ENCODE measurements around the gene USP30. TPM values are rescaled to one million over a fixed set of nuclear protein-coding genes. Genes with fewer than 3 reads are reported as not detected.

Gene USP30
- polyA plus RNA-seq, 1 donor from 2014 or later = 16.0 TPM

DNA sequence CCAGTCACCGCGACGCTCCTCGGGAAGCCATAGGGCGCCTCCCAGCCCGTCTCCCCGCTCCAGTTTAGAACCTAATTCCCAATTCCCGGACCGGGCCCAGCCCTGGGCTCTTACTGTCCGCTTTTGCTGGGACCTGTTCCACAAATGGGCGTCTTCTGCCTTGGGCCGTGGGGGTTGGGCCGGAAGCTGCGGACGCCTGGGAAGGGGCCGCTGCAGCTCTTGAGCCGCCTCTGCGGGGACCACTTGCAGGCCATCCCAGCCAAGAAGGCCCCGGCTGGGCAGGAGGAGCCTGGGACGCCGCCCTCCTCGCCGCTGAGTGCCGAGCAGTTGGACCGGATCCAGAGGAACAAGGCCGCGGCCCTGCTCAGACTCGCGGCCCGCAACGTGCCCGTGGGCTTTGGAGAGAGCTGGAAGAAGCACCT is 45.8 kb downstream of the USP30 start:
- no peaks in the 10 kb centered on the region for H3K9me3 Mint-ChIP-seq
- H3K4me1 Mint-ChIP-seq = peaks cover 19 to 35% (median 22%) of the 10 kb centered on the region in 3 donors
- H3K27ac Mint-ChIP-seq = peak overlapping the region in 2 of 3 donors; percentile 83 to 91
- H3K4me3 Mint-ChIP-seq = peak overlapping the region; percentile 84 to 95 (median 94)
- H3K36me3 Mint-ChIP-seq = no peaks in the 10 kb centered on the region
- no peaks in the 10 kb centered on the region for H3K27me3 Mint-ChIP-seq

DNA sequence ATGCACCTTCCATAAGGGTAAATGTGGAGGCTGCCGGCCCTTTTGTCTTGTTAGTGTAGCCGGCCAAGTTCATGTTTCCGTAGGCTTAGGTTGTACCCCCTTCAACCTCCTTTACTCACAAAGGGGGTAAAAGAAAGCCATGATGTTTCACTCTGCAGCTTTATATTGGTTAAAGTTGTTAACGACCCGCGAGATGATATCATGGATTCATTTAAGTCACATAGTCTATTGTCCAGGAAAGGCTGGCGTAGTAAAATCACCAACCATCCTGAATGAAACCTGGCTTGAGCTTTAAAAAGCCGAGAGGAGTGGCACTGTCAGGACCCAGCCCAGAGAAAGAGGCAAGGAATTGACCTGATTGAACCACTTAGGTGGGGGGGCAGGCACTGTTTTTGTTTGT is 46.3 kb downstream of the USP30 start:
- peak overlapping the region; percentile 84 to 95 (median 94) for H3K4me3 Mint-ChIP-seq
- no peaks in the 10 kb centered on the region for H3K36me3 Mint-ChIP-seq
- H3K9me3 Mint-ChIP-seq = no peaks in the 10 kb centered on the region
- H3K27me3 Mint-ChIP-seq = no peaks in the 10 kb centered on the region
- peaks cover 16 to 31% (median 18%) of the 10 kb centered on the region in 3 donors for H3K4me1 Mint-ChIP-seq
- peak overlapping the region in 1 of 3 donors; percentile 83 for H3K27ac Mint-ChIP-seq

DNA sequence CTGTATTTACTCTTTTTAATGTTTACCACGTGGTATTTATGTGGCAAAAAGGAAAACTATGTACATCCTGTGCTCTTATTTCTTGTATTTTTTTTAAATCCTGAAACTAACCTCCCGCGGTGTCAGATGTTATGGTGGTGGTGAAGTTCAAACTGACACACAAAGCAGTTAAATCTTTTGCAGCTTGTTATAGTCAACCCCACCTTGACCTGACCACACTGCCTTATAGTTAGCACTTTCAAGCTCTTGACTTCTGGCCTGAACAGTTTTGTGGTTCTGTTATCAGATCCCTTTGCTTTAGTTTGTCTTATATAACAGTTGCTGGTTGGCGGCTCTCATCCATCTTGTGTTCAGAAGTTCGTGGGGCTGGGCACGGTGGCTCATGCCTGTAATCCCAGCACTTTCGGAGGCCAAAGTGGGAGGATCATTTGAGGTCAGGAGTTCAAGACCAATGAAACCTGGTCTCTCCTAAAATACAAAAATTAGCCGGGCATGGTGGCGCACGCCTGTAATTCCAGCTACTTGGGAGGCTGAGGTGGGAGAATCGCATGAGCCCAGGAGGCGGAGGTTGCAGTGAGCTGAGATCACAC is 47.1 kb downstream of the USP30 start:
- peak overlapping the region in 1 of 3 donors; percentile 54 for H3K27ac Mint-ChIP-seq
- H3K4me3 Mint-ChIP-seq = peak overlapping the region in 3 of 4 donors; percentile 57 to 94 (median 94)
- H3K4me1 Mint-ChIP-seq = peaks cover 14 to 25% (median 14%) of the 10 kb centered on the region in 3 donors
- H3K36me3 Mint-ChIP-seq = no peaks in the 10 kb centered on the region
- no peaks in the 10 kb centered on the region for H3K9me3 Mint-ChIP-seq
- no peaks in the 10 kb centered on the region for H3K27me3 Mint-ChIP-seq

DNA sequence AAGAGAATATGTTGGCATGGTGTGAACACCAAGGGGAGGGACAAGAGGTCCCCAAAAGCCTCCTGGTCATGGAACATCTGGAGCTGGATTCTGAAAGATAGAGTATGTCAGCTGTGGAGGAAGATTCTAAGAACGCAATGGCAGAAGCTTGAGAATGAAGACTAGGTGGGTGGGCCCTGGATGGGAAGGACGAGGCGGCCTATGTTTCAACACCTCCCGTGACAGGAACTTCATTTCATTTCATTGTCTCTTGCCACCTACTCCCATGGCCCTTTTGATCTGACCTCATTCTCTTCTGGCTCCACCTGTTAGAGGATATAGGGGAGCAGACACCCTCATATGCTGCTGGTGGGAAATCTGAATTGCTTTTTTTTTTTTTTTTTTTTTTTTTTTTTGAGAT is 48.4 kb downstream of the USP30 start:
- peak overlapping the region in 1 of 4 donors; percentile 12 for H3K4me3 Mint-ChIP-seq
- peaks cover 13 to 20% (median 14%) of the 10 kb centered on the region in 3 donors for H3K4me1 Mint-ChIP-seq
- H3K9me3 Mint-ChIP-seq = no peaks in the 10 kb centered on the region
- no peaks in the 10 kb centered on the region for H3K36me3 Mint-ChIP-seq
- no peaks in the 10 kb centered on the region for H3K27me3 Mint-ChIP-seq
- H3K27ac Mint-ChIP-seq = peak overlapping the region in 1 of 3 donors; percentile 54

DNA sequence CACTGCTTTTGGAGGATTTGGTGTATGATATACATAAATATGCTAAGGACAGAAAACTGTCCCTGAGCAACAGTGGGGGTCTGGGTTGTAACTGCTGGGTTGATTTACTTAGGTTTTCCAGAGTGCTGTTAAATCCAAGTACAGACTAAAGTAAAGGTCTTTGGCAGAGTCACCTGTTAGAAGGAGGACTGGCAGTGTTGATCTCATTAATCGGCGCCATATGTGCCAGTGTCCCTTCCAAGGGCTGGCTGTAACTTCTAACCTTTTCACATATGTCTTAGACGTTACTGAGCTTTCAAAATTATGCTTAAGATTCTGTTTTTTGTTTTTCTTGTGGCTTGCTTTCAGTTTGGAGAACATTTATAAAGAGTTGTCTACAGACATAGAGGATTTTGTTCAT is 50.1 kb downstream of the USP30 start:
- no peaks in the 10 kb centered on the region for H3K36me3 Mint-ChIP-seq

DNA sequence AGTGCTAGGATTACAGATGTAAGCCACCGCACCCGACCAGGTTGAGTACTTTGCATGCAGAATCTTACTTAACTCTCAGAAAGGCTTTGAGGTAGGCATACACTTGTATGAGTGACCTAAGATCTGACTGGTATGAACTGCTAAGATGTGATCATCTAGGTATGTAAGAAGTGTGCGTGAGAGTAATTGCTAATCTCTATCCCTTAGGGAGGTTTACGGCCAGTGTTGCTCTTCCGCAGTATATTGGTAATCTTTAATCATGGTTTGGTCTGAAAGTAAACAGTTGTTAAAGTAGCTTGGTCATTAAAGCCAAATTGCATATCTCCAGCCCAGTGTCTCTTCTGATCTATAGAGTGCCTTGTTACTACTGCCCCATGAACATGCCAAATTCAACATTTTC is 52.8 kb downstream of the USP30 start:
- Mint-ChIP-seq H3K27me3 (no peaks in the 10 kb centered on the region), H3K4me3 (no peak overlapping the region), H3K27ac (no peak overlapping the region), H3K4me1 (peaks cover 1 to 5% (median 3%) of the 10 kb centered on the region in 3 donors), H3K9me3 (no peaks in the 10 kb centered on the region), H3K36me3 (peaks cover 1% of the 10 kb centered on the region)

More for the DNA sequence above, 50.1 kb downstream of the USP30 start:
- Mint-ChIP-seq H3K27me3 (no peaks in the 10 kb centered on the region), H3K9me3 (no peaks in the 10 kb centered on the region), H3K4me1 (peaks cover 12 to 20% (median 14%) of the 10 kb centered on the region in 3 donors), H3K27ac (no peak overlapping the region), H3K4me3 (no peak overlapping the region)

DNA sequence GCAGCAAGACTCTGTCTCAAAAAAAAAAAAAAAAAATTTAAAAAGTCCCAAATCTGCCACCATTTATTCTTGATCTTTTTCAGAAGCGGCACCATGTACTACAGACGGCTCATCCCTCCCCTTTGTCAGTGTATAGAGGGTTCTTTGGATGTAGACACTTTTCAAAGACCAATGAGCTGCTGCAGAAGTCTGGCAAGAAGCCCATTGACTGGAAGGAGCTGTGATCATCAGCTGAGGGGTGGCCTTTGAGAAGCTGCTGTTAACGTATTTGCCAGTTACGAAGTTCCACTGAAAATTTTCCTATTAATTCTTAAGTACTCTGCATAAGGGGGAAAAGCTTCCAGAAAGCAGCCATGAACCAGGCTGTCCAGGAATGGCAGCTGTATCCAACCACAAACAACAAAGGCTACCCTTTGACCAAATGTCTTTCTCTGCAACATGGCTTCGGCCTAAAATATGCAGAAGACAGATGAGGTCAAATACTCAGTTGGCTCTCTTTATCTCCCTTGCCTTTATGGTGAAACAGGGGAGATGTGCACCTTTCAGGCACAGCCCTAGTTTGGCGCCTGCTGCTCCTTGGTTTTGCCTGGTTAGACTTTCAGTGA is 57.5 kb downstream of the USP30 start:
- no peaks in the 10 kb centered on the region for H3K27me3 Mint-ChIP-seq
- H3K9me3 Mint-ChIP-seq = no peaks in the 10 kb centered on the region
- H3K4me3 Mint-ChIP-seq = no peak overlapping the region
- peaks cover 0 to 2% (median 2%) of the 10 kb centered on the region in 3 donors for H3K4me1 Mint-ChIP-seq
- peaks cover 1% of the 10 kb centered on the region for H3K36me3 Mint-ChIP-seq
- no peak overlapping the region for H3K27ac Mint-ChIP-seq

DNA sequence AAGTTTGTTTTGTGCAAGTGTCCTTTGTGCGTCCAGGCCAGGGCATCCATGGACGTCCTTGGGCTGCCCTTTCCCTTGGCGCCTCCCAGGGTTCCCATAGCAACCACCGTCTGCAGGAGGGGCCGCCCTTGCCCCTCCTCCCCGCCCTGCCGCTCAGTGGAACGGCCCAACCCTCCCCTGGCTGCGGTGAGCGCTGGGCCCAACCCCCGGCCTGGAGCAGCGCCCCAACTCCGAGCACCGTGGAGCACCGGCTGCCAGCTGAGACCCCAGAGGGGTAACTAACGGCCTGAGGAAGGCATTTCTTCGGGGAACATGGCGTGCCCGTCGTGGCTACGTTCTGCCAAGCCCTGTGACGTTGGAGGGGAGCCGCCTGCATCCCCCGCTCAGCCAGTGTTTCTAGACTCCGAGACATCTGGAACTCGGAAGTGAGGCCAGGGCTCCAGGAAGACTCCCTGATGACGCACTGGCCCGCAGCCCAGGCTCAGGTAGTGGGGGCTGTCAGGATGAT is 58.7 kb downstream of the USP30 start:
- H3K4me1 Mint-ChIP-seq = peaks cover 0 to 5% (median 2%) of the 10 kb centered on the region in 3 donors
- H3K4me3 Mint-ChIP-seq = peak overlapping the region; percentile 60 to 89 (median 78)
- no peaks in the 10 kb centered on the region for H3K9me3 Mint-ChIP-seq
- peaks cover 1% of the 10 kb centered on the region for H3K36me3 Mint-ChIP-seq
- no peaks in the 10 kb centered on the region for H3K27me3 Mint-ChIP-seq
- peak overlapping the region in 1 of 3 donors; percentile 39 for H3K27ac Mint-ChIP-seq

DNA sequence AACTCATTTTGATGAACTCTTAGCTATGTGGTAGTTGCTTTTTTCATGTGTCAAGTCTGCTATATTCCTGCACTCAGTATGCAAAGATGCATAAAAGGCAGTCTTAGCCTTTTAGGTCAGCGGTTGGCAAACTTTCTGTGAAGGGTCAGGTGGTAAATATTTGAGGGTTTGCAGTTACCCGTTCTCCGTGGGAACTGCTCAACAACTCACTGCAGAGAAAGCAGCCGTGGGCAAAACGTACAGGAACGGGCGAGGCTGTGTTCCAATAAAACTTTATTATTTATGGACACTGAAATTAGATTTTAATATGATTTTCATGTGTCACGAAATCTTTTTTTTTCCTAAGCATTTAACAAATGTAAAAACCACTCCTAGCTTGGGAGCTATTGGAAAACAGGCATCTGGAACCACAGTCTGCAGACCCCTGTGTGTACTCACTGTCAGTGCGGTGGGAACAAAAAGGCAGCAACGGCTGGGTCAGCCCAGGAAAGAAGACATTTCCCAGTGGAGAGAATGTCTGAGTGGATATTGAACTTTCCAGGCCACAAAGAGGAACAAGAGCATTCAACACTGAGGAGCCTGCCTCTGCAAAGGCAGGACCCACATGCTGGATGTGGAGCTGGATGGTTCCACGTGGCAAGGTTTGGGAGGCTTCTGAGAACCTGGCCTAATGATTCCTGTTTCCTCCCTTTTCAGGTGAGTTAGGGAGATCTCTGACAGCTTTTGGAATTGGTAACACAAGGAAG is 60.5 kb downstream of the USP30 start:
- no peak overlapping the region for H3K4me3 Mint-ChIP-seq
- H3K36me3 Mint-ChIP-seq = no peaks in the 10 kb centered on the region
- H3K4me1 Mint-ChIP-seq = peaks cover 0 to 5% (median 2%) of the 10 kb centered on the region in 3 donors
- no peaks in the 10 kb centered on the region for H3K9me3 Mint-ChIP-seq
- H3K27ac Mint-ChIP-seq = no peak overlapping the region
- H3K27me3 Mint-ChIP-seq = no peaks in the 10 kb centered on the region

DNA sequence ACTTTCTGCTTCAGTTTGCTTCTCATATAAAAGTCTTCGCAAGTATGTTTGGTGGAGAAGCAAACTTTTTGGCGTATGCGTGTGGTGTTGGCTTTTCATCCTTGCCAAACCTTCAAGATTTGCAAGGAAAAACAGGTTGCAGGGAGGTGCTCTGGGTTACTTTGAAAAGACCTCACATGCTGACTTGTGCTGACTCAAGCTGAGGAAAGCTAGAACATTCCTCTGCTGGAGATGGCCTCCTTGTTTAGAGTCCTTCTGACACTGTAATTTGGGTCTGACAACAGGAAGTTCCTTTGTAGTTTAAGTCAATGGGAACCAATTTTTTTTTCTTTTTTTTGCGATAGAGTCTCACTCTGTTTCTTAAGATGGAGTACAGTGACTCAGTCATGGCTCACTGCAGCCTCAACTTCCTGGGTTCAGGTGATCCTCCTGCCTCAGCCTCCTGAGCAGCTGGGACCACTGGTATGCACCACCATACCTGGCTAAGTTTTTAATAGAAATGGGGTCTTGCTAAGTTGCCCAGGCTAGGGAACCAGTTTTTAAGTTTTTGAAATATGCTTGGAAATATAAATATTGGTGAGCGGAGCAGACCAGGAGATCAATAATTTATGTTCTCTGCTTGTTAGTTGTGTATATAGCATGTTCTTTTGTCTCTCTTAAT is 61.4 kb downstream of the USP30 start:
- Mint-ChIP-seq H3K27me3 (no peaks in the 10 kb centered on the region), H3K4me3 (no peak overlapping the region), H3K36me3 (no peaks in the 10 kb centered on the region), H3K27ac (no peak overlapping the region), H3K4me1 (peaks cover 0 to 5% (median 2%) of the 10 kb centered on the region in 3 donors), H3K9me3 (no peaks in the 10 kb centered on the region)

DNA sequence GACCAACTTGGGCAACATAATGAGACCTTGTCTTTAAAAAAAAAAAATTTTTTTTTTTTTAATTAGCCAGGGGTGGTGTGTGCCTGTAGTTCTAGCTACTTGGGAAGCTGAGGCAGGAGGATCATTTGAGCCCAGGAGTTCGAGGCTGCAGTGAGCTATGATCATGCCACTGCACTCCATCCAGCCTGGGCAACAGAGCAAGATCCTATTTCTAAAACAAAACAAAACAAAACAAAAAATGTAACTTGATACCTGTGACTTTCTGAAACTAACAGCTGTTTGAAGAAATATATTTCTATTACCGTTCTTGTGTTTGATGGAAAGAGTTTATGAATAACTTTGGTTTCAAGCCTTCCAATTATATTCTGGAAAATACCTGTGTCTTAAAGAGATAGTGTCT is 62.3 kb downstream of the USP30 start:
- no peak overlapping the region for H3K4me3 Mint-ChIP-seq

DNA sequence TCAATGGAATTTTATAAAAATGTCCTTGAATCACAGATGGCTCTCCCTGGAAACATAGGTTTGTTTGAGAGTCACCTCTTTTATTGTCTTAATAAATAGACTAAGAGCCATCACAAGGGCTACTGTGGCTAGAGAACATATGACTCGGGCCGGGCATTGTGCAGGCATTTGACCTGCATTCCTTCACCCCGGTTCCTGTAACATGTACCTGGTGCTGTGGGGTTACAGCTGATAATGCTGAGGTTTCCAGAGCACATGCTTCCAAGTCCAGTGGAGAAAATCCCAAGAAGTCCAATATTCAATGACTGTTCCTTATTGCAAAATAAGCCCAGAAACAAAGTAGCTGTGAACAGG is 63.0 kb downstream of the USP30 start:
- Mint-ChIP-seq H3K4me1 (peaks cover 0 to 5% (median 2%) of the 10 kb centered on the region in 3 donors), H3K9me3 (no peaks in the 10 kb centered on the region), H3K36me3 (peaks cover under 1% of the 10 kb centered on the region), H3K27ac (no peak overlapping the region), H3K4me3 (no peak overlapping the region), H3K27me3 (no peaks in the 10 kb centered on the region)

More for the DNA sequence above, 62.3 kb downstream of the USP30 start:
- H3K36me3 Mint-ChIP-seq = no peaks in the 10 kb centered on the region
- no peaks in the 10 kb centered on the region for H3K9me3 Mint-ChIP-seq
- H3K27ac Mint-ChIP-seq = no peak overlapping the region
- H3K4me1 Mint-ChIP-seq = peaks cover 0 to 5% (median 2%) of the 10 kb centered on the region in 3 donors
- no peaks in the 10 kb centered on the region for H3K27me3 Mint-ChIP-seq

DNA sequence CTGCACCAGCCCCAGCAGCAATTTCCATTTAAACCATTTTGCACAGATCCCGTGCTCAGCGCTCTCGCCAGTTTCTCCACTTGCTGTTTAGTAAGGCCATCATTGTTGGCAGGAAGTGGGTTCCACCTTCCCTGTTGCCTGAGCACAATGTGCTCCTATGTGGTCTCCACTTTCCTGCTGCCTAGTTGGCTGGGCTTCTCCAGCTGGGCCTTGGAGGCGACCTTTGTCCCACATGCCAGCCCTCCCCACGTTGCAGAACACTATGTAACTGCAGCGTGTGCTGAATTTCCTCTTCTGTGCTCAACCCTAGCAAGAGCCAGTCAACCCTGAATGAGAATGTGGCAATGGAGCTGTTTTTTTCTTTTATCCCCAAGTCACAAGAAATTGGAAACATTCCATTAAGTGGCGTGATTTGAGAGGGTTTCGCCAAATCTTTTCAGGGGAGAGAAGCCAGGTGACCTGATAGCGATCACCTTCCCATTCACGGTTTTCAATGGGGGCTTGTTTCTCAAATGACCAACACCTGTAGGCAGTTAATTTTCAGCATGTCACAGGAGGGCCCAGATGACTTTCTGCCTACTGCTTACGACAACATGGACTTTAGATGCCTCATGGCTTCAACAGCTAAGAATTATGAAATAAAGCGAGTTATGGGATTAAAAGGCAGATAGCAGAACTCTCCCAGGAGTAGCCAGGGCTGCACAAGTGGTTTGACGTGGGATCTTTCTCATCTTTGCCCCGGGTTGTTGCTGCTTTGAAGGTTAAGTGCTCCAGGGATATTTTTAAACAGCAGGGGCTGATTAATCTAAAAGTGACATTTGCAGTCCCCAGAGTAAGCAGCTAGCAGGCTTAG is 63.6 kb downstream of the USP30 start, which contains the start of gene ACACB:
Gene ACACB (plus strand): TSS at position 830 of the 853 bp plus-strand sequence. CDS start 22,819 bp downstream, outside the sequence.
- no peaks in the 10 kb centered on the region for H3K9me3 Mint-ChIP-seq
- H3K27me3 Mint-ChIP-seq = no peaks in the 10 kb centered on the region
- H3K27ac Mint-ChIP-seq = no peak within 1 kb of the TSS
- peaks cover 0 to 4% (median 2%) of the 10 kb centered on the region in 3 donors for H3K4me1 Mint-ChIP-seq
- peak within 1 kb of the TSS in 1 of 4 donors; percentile 61 for H3K4me3 Mint-ChIP-seq
- peaks cover 3% of the 10 kb centered on the region for H3K36me3 Mint-ChIP-seq

DNA sequence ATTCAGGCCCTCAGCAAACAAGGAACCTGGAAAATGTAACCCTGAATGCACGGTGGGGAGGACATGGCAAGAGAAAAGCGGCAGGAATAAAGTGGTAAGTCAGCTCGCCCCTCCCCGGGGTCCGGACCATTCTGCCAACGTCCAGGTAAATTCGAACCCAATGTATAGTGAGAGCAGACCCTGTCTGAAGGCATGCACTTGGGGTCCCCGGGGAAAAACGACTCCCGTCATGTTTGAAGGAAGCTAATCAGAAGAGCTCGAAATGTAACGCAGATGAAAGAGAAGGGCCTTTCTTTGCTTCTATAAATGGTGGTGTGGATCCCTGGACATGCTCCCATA is 64.2 kb downstream of the USP30 start:
- peaks cover under 1% of the 10 kb centered on the region for H3K27me3 Mint-ChIP-seq

More for the DNA sequence above, 64.2 kb downstream of the USP30 start:
- Mint-ChIP-seq H3K27ac (no peak overlapping the region), H3K9me3 (no peaks in the 10 kb centered on the region), H3K36me3 (peaks cover 6% of the 10 kb centered on the region), H3K4me1 (peaks cover 0 to 4% (median 2%) of the 10 kb centered on the region in 3 donors), H3K4me3 (no peak overlapping the region)
